K562 (cell line): Measurements from ENCODE around the gene BARD1. TPM values are rescaled to one million over a fixed set of nuclear protein-coding genes. Genes with fewer than 3 reads are reported as not detected.

Experiments
- polyA plus RNA-seq, 8 experiments: library from polyadenylated mRNA; depleted of rRNA in 4 of 8; stranded (reverse) in 5 of 8; unstranded in 3 of 8; fragments of >200 nt; fragmentation: Nextera tagmentation in 2 of 8; fragmentation: Illumina TruSeq in 1 of 8; extraction: Ambion mirVana in 2 of 8; extraction: Trizol in 1 of 8; gene quantifications; 2 replicates each; pipeline versions ENCODE4 v1.2.1 to v1.2.3, GENCODE V29; 2011 to 2014; ENCODE audit warnings: inconsistent platforms in 1 of 8, missing spikeins in 1 of 8
- total RNA-seq, 7 experiments: library from RNA; depleted of rRNA in 6 of 7; stranded (reverse); fragments of >200 nt in 6 of 7; fragmentation: Illumina TruSeq in 2 of 7; extraction: Trizol in 2 of 7; gene quantifications; 2 replicates each; pipeline versions ENCODE4 v1.2.1 to v1.2.3, GENCODE V29; 2011 to 2021; ENCODE audit warnings: low replicate concordance in 1 of 7
- TF ChIP-seq, protein P1 (sequence below), 2 experiments: fragments of 450-650 bp; IDR thresholded peaks; 2 replicates each; pipeline ENCODE4 v1.6.1; 2016; ENCODE audit warnings: mild to moderate bottlenecking in 2 of 2, borderline replicate concordance in 1 of 2, low read depth in 1 of 2, moderate library complexity in 1 of 2

BARD1 gene
- total and polyA plus RNA-seq, 9 of the 15 experiments (the other 6 are each of a cell fraction or from before 2014, with no cell fraction given), result 6.3 to 18.9 (median 11.3) TPM

DNA sequence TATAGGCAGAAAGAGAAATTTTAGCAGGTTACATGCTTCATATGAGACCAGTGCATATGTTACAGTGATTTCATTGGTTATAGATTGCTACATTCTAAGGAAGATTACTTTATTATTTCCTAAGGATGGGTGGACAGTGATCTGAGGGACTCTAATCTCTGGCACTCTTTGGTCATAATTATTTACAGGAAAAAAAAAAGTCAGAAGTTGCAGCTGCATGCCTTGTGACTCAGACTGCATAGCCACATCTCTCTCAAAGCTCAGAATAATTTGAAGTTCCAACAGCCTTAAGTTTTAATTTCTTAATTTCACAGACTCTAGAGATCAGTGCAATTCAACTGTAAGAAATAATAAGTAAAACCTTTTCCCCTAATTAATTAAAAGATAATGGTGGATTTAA lies 27.1 kb upstream of the BARD1 start (continued):
- TF ChIP-seq, protein P1, sequence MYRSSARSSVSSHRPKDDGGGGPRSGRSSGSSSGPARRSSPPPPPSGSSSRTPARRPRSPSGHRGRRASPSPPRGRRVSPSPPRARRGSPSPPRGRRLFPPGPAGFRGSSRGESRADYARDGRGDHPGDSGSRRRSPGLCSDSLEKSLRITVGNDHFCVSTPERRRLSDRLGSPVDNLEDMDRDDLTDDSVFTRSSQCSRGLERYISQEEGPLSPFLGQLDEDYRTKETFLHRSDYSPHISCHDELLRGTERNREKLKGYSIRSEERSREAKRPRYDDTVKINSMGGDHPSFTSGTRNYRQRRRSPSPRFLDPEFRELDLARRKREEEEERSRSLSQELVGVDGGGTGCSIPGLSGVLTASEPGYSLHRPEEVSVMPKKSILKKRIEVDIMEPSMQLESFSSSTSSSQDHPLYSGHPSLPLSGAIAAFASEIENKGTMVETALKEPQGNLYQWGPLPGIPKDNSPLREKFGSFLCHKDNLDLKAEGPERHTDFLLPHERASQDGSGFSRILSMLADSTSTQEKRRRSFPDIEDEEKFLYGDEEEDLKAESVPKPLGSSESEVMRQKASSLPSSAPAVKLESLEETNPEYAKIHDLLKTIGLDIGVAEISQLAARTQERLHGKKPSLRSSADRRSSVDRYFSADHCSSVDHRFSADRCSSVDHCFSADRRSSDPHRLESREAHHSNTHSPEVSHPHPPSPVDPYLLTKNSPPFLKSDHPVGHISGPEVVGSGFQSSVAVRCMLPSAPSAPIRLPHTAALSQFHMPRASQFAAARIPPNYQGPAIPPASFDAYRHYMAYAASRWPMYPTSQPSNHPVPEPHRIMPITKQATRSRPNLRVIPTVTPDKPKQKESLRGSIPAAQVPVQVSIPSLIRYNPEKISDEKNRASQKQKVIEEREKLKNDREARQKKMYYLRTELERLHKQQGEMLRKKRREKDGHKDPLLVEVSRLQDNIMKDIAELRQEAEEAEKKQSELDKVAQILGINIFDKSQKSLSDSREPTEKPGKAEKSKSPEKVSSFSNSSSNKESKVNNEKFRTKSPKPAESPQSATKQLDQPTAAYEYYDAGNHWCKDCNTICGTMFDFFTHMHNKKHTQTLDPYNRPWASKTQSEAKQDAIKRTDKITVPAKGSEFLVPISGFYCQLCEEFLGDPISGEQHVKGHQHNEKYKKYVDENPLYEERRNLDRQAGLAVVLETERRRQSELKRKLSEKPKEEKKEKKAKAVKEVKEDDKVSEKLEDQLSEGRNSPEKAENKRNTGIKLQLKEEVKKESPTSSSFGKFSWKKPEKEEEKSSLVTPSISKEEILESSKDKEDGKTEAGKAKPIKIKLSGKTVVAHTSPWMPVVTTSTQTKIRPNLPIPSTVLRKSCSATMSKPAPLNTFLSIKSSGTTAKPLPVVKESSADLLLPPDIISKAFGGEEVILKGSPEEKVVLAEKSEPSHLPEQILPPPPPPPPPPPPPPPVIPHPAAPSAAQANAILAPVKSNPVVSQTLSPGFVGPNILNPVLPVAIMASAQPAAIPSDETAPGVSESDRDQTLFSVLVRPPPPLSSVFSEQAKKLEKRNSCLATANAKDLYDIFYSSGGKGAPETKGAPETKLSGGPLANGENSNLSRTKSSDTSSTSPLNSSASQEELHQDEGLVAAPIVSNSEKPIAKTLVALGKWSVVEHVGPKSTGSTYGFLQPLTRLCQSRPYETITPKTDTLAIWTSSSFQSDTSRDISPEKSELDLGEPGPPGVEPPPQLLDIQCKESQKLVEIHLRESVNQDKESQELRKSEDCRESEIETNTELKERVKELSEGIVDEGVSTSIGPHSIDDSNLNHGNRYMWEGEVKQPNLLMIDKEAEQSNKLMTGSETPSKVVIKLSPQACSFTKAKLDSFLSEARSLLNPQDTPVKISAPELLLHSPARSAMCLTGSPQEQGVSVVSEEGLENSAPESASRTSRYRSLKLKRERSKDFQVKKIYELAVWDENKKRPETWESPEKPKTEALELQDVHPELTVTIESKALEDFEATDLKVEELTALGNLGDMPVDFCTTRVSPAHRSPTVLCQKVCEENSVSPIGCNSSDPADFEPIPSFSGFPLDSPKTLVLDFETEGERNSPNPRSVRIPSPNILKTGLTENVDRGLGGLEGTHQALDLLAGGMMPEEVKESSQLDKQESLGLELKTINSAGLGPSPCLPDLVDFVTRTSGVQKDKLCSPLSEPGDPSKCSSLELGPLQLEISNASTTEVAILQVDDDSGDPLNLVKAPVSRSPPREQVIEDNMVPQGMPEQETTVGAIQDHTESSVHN (IDR thresholded peaks at IDR 0.05; ENCODE audit: borderline replicate concordance in 1 of 2, low read depth in 1 of 2), result no peak
